ENCODE data around the gene MACROD1.

Gene MACROD1

GRCh38 chr11:64121663-64122410 is 44.1 kb downstream of the MACROD1 start:
- no peak overlapping the region; the same call in 1 of the 2 replicates for H3K4me3 ChIP-seq (ENCODE audit: low read depth, low read length)
- ChIA-PET POLR2A (interaction anchor here (1.0 kb wide), 1 partner anchor 102 kb away, joined by 3 read pairs; no protein-coding TSS in a partner anchor), CTCF (interaction anchor here (0.8 to 2.6 kb wide), 12 partner anchors 10 to 284 kb away, joined by 3 to 25 read pairs (median 4); no protein-coding TSS in a partner anchor)
- DNase-seq (ENCODE audit: low read depth, low spot score): peak; percentile 68
- no peak for TF ChIP-seq CTCF (IDR thresholded peaks at IDR 0.05; ENCODE audit: insufficient read depth, low read length, missing control alignments)

GRCh38 chr11:64120951-64121569 is 44.9 kb downstream of the MACROD1 start:
- DNase-seq (ENCODE audit: low read depth, low spot score): peak; percentile 4
- ChIA-PET POLR2A (no interaction called here), CTCF (interaction anchor here (0.8 to 2.6 kb wide), 9 partner anchors 11 to 283 kb away, joined by 3 to 25 read pairs (median 5); no protein-coding TSS in a partner anchor)
- no peak overlapping the region for H3K4me3 ChIP-seq (ENCODE audit: low read depth, low read length)
- no peak for TF ChIP-seq CTCF (IDR thresholded peaks at IDR 0.05; ENCODE audit: insufficient read depth, low read length, missing control alignments)

- TF ChIP-seq CTCF (IDR thresholded peaks at IDR 0.05; ENCODE audit: insufficient read depth, low read length, missing control alignments): no peak
- POLR2A ChIA-PET: no interaction called here
- CTCF ChIA-PET: no interaction called here
- no peak overlapping the region for H3K4me3 ChIP-seq (ENCODE audit: low read depth, low read length)
- no peak for DNase-seq (ENCODE audit: low read depth, low spot score)
Observed at GRCh38 chr11:64119700-64120099, 46.2 kb downstream of the MACROD1 start.

- no peak for DNase-seq (ENCODE audit: low read depth, low spot score)
- TF ChIP-seq CTCF (IDR thresholded peaks at IDR 0.05; ENCODE audit: insufficient read depth, low read length, missing control alignments): no peak
- H3K4me3 ChIP-seq (ENCODE audit: low read depth, low read length): no peak overlapping the region
- ChIA-PET POLR2A (no interaction called here), CTCF (no interaction called here)
Observed at GRCh38 chr11:64118876-64119665, 46.8 kb downstream of the MACROD1 start.

- DNase-seq (ENCODE audit: low read depth, low spot score): no peak
- POLR2A ChIA-PET: no interaction called here
- no peak overlapping the region for H3K4me3 ChIP-seq (ENCODE audit: low read depth, low read length)
- CTCF ChIA-PET: interaction anchor here (1.2 kb wide), 1 partner anchor 48 kb away, joined by 3 read pairs; no protein-coding TSS in a partner anchor
- TF ChIP-seq CTCF (IDR thresholded peaks at IDR 0.05; ENCODE audit: insufficient read depth, low read length, missing control alignments): no peak
Observed at GRCh38 chr11:64117763-64118459, 48.0 kb downstream of the MACROD1 start.
